Measurements from ENCODE around the gene NEK7.

Gene NEK7

DNA sequence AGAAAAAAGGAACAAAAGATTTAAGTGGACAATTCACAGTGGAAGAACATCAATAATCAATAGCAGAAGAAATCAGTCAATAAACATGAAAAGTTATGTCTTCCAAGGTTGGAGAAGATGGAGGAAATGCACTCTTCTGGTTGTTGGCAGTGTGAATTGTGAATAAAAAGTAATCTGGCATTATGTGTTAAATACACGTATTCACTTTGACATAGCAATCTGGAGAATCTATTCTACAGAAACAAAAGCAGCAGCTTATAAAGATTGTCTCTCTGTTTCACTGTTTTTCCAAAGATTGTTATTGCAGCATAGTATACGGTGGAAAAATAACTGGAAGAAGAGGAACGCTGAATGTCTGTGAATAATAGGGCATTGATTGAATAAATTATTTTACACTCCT, 169.4 kb downstream of the NEK7 start:
- no peak for DNase-seq (ENCODE audit: low spot score)
- TF ChIP-seq, protein P1, sequence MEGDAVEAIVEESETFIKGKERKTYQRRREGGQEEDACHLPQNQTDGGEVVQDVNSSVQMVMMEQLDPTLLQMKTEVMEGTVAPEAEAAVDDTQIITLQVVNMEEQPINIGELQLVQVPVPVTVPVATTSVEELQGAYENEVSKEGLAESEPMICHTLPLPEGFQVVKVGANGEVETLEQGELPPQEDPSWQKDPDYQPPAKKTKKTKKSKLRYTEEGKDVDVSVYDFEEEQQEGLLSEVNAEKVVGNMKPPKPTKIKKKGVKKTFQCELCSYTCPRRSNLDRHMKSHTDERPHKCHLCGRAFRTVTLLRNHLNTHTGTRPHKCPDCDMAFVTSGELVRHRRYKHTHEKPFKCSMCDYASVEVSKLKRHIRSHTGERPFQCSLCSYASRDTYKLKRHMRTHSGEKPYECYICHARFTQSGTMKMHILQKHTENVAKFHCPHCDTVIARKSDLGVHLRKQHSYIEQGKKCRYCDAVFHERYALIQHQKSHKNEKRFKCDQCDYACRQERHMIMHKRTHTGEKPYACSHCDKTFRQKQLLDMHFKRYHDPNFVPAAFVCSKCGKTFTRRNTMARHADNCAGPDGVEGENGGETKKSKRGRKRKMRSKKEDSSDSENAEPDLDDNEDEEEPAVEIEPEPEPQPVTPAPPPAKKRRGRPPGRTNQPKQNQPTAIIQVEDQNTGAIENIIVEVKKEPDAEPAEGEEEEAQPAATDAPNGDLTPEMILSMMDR (IDR thresholded peaks at IDR 0.05; ENCODE audit: extremely low read depth, missing control alignments), result no peak

DNA sequence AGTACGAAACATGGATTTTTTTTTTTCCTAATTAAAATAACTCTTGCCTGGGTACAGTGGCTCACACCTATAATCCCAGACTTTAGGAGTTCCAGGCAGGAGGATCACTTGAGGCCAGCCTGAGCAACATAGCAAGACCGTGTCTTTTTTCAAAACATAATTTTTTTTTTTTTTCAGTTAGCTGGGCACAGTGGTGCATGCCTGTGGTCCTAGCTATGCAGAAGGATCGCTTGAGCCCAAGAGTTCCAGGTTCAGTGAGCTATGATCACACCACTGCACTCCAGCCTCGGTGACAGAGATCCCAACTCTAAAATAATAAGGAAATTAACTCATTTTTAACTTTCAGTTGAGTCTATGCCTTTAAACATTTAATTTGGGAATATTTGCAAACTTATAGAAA, 170.1 kb downstream of the NEK7 start:
- TF ChIP-seq, protein P1 (IDR thresholded peaks at IDR 0.05; ENCODE audit: extremely low read depth, missing control alignments), result no peak
- DNase-seq (ENCODE audit: low spot score), result no peak

GRCh38 chr1:198328458-198329032, 171.7 kb downstream of the NEK7 start:
- TF ChIP-seq, protein P1 (IDR thresholded peaks at IDR 0.05; ENCODE audit: extremely low read depth, missing control alignments), result no peak
- no peak for DNase-seq (ENCODE audit: low spot score)

- TF ChIP-seq, protein P1 (IDR thresholded peaks at IDR 0.05; ENCODE audit: extremely low read depth, missing control alignments), result no peak
- DNase-seq (ENCODE audit: low spot score), result no peak
Observed at GRCh38 chr1:198330982-198331615, 174.3 kb downstream of the NEK7 start.

GRCh38 chr1:198333744-198334143, 176.9 kb downstream of the NEK7 start:
- TF ChIP-seq, protein P1 (IDR thresholded peaks at IDR 0.05; ENCODE audit: extremely low read depth, missing control alignments), result no peak
- no peak for DNase-seq (ENCODE audit: low spot score)

DNA sequence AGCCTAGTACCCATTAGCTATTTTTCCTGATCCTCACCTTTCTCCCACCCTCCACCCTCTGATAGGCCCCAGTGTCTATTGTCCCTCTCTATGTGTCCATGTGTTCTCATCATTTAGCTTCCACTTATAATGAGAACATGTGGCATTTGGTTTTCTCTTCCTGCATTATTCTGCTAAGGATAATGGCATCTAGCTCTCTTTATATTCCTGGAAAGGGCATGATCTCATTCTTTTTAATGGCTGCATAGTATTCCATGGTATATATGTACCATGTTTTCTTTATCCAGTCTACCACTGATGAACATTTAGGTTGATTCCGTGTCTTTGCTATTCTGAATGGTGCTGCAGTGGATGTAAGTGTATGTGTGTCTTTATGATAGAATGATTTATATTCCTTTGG, 178.9 kb downstream of the NEK7 start:
- DNase-seq (ENCODE audit: low spot score), result no peak
- TF ChIP-seq, protein P1 (IDR thresholded peaks at IDR 0.05; ENCODE audit: extremely low read depth, missing control alignments), result no peak

GRCh38 chr1:198337886-198338285, 181.1 kb downstream of the NEK7 start:
- no peak for DNase-seq (ENCODE audit: low spot score)
- TF ChIP-seq, protein P1 (IDR thresholded peaks at IDR 0.05; ENCODE audit: extremely low read depth, missing control alignments), result no peak

Measured in GM20000 (cell line).